ENCODE data around the gene CENPQ.

DNA sequence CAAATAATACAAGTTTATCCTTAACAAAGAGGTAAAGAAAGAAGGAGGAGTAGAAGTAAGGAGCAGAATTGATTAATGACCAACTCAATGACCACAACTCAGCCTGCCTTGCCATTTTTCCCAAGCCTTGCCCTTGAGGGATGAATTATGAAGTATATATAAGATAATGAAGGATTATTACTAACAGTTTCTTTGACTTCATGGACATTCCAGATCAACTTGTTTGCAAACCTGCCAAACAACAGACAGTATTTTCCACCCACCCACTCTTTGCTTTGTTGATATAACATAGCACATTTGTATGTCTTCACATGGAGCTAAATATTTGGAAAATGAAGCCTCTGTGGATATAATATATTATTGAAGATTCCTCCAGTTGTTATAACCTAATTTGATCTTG lies 77.4 kb downstream of the CENPQ start:
- TF ChIP-seq, protein P1, sequence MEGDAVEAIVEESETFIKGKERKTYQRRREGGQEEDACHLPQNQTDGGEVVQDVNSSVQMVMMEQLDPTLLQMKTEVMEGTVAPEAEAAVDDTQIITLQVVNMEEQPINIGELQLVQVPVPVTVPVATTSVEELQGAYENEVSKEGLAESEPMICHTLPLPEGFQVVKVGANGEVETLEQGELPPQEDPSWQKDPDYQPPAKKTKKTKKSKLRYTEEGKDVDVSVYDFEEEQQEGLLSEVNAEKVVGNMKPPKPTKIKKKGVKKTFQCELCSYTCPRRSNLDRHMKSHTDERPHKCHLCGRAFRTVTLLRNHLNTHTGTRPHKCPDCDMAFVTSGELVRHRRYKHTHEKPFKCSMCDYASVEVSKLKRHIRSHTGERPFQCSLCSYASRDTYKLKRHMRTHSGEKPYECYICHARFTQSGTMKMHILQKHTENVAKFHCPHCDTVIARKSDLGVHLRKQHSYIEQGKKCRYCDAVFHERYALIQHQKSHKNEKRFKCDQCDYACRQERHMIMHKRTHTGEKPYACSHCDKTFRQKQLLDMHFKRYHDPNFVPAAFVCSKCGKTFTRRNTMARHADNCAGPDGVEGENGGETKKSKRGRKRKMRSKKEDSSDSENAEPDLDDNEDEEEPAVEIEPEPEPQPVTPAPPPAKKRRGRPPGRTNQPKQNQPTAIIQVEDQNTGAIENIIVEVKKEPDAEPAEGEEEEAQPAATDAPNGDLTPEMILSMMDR (conservative IDR thresholded peaks at IDR 0.05): no peak
- no peak for TF ChIP-seq EZH2 (IDR thresholded peaks at IDR 0.05; ENCODE audit: low read depth)

All from PC-9 (cell line).